ENCODE results near the gene NT5DC3. TPM values are rescaled to one million over a fixed set of nuclear protein-coding genes. Genes with fewer than 3 reads are reported as not detected.

Gene NT5DC3
- total and polyA plus RNA-seq, 2 donors (not counting 3 experiments of a cell fraction or from before 2014, with no cell fraction given): 1.5 to 6.7 TPM

- Histone ChIP-seq H3K79me2 (ENCODE audit: control insufficient read depth, insufficient read depth, low read length) (no peaks in the 10 kb centered on the region), H3K9ac (replicated peaks; ENCODE audit: extremely low read depth, insufficient read depth, low read length) (no peak overlapping the region), H3K4me3 (replicated peaks in 1 of 3; ENCODE audit: insufficient read depth in 1 of 3, low read depth in 1 of 3, low read length in 3 of 3) (no peak overlapping the region), H2AFZ (ENCODE audit: low read depth, low read length) (no peak overlapping the region), H3K9me3 (replicated peaks; ENCODE audit: control insufficient read depth, insufficient read depth, low read length) (no peaks in the 10 kb centered on the region), H3K4me1 (ENCODE audit: control insufficient read depth, extremely low read depth, insufficient read depth, low read length) (peaks cover 6% of the 10 kb centered on the region), H3K36me3 (ENCODE audit: control insufficient read depth in 2 of 2, extremely low read depth in 1 of 2, insufficient read depth in 2 of 2, low read length in 2 of 2) (no peaks in the 10 kb centered on the region), H3K4me2 (ENCODE audit: insufficient read depth, low read length) (no peak overlapping the region), H3K9me1 (replicated peaks; ENCODE audit: control insufficient read depth, extremely low read depth, insufficient read depth, low read length) (no peaks in the 10 kb centered on the region), H3K27ac (ENCODE audit: insufficient read depth, low read depth, low read length) (no peak overlapping the region), H4K20me1 (replicated peaks; ENCODE audit: control insufficient read depth, extremely low read depth, insufficient read depth, low read length) (no peaks in the 10 kb centered on the region), H3K27me3 (ENCODE audit: control insufficient read depth in 2 of 2, insufficient read depth in 2 of 2, low read length in 2 of 2) (peaks cover 0 to 3% of the 10 kb centered on the region in 2 experiments)
- intact Hi-C loops (cut with micrococcal nuclease) (loop anchor here (2.0 kb wide), 2 partner anchors 109 to 177 kb away; no protein-coding TSS in a partner anchor), dilution Hi-C loops (cut with MboI; ENCODE audit: extremely low pct_ligation_motif_present, low sequenced_read_pairs) (no loop called here)
- POLR2A ChIA-PET: no interaction called here
- CTCF ChIA-PET: interaction anchor here (1.5 to 2.1 kb wide), 3 partner anchors 9 to 229 kb away, joined by 4 to 12 read pairs (median 10); no protein-coding TSS in a partner anchor
- no peak for FAIRE-seq
- no TSS peak for BruUV-seq (replicated peaks)
- no peak for DNase-seq (ENCODE audit: low read depth, low spot score)
- TF ChIP-seq EZH2 (IDR thresholded peaks at IDR 0.05; ENCODE audit: borderline replicate concordance, low read depth, low read length, severe bottlenecking): no peak
- no peak for TF ChIP-seq POLR2AphosphoS5 (IDR thresholded peaks at IDR 0.05; ENCODE audit: insufficient read depth, low read depth, low read length)
- no peak for TF ChIP-seq MAX (IDR thresholded peaks at IDR 0.05; ENCODE audit: insufficient read depth, insufficient read length)
- no peak for TF ChIP-seq GATA2 (IDR thresholded peaks at IDR 0.05; ENCODE audit: insufficient read depth, insufficient read length, low read depth, low read length)
- no peak for TF ChIP-seq FOS (IDR thresholded peaks at IDR 0.05; ENCODE audit: borderline replicate concordance, insufficient read depth, low read length)
- TF ChIP-seq MYC (IDR thresholded peaks at IDR 0.05; ENCODE audit: low read depth, low read length): no peak
- no peak for TF ChIP-seq JUN (IDR thresholded peaks at IDR 0.05; ENCODE audit: borderline replicate concordance, insufficient read depth, insufficient read length, low read depth)
- TF ChIP-seq POLR2A (IDR thresholded peaks at IDR 0.05; ENCODE audit: low read depth, low read length): no peak
- TF ChIP-seq CTCF (IDR thresholded peaks at IDR 0.05; ENCODE audit: extremely low read depth in 1 of 2, insufficient read depth in 1 of 2, low read depth in 1 of 2, low read length in 2 of 2): no peak
These were observed 38.8 kb upstream of the NT5DC3 start for GRCh38 chr12:103879878-103880277.

All from endothelial cell of umbilical vein (primary cell).